Stimulated activated CD8-positive, alpha-beta memory T cell treated with anti-CD3 and anti-CD28 coated beads, Interleukin-12 subunit alpha, Interleukin-12 subunit beta, amount 100 ng/mL, for 1 hour (primary cell): ENCODE results near the gene SCAPER.

ENCODE experiments used
- DNase-seq: peaks from one replicate; pipeline ENCODE4 v3.0.0-alpha.2; 2020; ENCODE audit warnings: low read depth

SCAPER gene

GRCh38 chr15:76674883-76675282, 230.3 kb downstream of the SCAPER start:
- no peak for DNase-seq

- no peak for DNase-seq
Observed at GRCh38 chr15:76669521-76670207, 235.5 kb downstream of the SCAPER start.

DNA sequence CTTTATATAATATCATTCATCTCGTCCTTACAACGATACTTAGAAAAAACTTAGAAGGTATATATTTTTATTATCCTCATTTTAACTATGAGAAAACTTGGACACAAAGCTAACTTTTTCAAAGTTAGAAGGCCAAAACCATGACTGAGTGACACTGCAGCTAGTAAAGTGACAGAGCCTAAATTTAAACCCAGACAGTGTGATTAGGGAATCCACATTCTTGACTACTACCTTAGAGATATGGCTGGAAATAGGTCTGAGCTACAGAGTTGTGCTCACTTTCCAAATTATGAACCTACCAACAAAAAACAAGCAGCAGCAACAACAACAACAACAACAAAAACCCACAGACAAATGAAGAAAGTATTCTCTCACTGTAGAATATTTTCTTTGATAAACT, 236.2 kb downstream of the SCAPER start:
- DNase-seq, result no peak

DNA sequence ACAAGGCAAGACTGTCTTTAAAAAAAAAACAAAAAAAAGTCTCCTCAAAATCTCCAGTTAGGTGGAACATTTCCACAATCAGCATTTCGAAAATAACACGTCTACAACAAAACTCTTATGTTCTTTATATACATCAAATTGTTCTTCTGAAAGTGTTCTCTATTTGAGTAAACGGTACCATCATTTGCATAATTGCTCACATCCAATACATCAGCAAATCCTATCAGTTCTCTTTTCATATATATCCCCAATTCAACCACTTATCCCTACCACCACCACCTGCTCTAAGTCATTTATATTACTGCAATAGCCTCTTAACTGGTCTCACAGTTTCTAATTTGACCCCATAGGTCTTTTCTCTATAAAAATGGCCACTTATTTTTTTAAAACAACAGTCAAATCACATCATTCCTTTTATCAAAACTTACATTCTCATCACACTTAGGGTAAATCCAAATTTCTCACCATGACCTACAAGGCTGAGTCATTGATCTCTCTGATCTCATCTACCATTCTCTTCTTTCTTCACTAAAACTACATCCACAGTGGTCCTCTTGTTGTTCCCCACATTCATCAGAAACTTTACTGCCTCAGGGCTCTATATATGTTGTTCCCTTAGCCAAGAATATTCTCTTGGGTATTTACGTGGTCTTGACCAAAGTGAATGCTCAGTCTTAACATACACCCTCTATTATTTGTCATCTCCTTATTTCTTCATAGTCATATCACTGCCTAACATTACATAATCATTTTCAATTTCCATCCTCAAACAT, 237.0 kb downstream of the SCAPER start:
- no peak for DNase-seq

GRCh38 chr15:76664895-76665294, 240.2 kb downstream of the SCAPER start:
- DNase-seq, result no peak

GRCh38 chr15:76664411-76664810, 240.7 kb downstream of the SCAPER start:
- no peak for DNase-seq

GRCh38 chr15:76663529-76663928, 241.6 kb downstream of the SCAPER start:
- no peak for DNase-seq

GRCh38 chr15:76648732-76649444, 256.3 kb downstream of the SCAPER start:
- no peak for DNase-seq

- DNase-seq, result no peak
Observed at GRCh38 chr15:76647612-76648011, 257.5 kb downstream of the SCAPER start.

DNA sequence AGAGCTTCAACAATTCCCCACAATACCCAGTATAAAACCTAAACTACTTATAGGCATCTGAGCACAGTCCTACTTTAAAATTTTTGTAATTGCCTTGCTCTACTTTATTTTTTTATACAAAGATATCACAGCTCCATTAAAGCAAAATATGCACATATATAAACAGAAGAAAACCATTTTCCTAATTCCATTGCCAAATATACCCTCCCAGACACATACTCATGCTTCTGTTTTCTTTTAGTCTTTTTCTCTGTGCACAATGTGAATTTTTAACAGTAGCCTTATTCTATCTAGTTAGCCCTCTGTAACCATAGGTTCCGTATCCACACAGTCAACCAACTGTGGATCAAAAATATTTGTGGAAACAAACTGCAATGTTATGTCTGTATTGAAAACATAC, 260.5 kb downstream of the SCAPER start:
- DNase-seq, result no peak

- no peak for DNase-seq
Observed at GRCh38 chr15:76642671-76643070, 262.5 kb downstream of the SCAPER start.

- no peak for DNase-seq
Observed at GRCh38 chr15:76637166-76637565, 268.0 kb downstream of the SCAPER start.

DNA sequence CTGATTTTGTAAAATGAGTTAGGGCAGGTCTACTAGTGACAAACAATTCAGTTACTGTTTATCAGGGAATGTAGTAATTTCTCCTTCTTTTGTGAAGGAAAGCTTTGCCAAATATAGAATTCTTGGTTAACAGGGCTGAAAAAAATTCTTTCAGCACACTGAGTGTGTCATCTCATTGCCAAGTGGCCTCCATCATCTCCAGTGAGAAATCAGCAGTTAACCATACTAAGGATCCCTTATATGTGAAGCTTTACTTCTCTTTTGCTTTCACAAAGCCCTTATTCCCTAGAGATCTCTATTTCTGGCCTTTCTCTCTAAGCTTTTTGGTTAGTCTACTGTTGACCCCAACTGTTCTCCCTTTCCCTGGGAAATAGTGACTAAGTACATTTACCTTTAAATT, 269.1 kb downstream of the SCAPER start:
- no peak for DNase-seq

DNA sequence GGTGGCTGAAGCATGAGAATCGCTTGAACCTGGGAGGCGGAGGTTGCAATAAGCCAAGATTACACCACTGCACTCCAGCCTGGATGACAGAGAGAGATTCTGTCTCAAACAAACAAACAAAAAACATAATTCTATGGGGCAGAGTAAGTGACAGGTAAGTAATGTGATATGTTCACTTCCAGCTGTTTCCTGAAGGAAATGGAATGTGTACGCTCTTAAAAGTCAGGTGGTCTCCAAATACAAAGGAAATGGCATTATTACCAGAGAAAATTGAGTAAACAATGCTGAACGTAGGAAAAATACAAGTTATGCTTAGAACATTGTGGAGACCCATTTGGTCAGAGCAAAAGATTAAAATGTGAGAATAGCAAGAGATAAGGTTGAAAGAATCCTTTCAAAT, 278.5 kb downstream of the SCAPER start:
- DNase-seq, result no peak

DNA sequence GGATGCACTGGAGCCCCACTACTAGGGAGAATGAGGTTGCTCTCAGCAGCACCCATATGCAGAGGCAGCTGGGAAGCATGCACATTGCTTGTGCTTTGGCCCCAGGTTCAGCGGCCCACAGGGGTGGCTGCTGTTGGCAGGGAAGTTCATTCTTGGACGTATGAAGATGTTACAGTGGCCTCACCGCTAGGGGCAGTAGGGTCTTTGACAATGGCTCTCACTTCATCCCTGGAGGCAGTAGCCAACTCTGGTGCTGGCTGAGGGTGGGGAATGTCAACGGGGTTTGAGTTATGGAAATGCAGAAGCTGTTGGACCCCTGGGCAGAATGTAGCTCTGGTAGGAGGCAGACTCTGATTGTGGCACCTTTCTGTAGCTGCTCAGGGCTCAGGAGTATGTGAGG, 279.9 kb downstream of the SCAPER start:
- no peak for DNase-seq

- no peak for DNase-seq
Observed at GRCh38 chr15:76614725-76615124, 290.4 kb downstream of the SCAPER start.

DNA sequence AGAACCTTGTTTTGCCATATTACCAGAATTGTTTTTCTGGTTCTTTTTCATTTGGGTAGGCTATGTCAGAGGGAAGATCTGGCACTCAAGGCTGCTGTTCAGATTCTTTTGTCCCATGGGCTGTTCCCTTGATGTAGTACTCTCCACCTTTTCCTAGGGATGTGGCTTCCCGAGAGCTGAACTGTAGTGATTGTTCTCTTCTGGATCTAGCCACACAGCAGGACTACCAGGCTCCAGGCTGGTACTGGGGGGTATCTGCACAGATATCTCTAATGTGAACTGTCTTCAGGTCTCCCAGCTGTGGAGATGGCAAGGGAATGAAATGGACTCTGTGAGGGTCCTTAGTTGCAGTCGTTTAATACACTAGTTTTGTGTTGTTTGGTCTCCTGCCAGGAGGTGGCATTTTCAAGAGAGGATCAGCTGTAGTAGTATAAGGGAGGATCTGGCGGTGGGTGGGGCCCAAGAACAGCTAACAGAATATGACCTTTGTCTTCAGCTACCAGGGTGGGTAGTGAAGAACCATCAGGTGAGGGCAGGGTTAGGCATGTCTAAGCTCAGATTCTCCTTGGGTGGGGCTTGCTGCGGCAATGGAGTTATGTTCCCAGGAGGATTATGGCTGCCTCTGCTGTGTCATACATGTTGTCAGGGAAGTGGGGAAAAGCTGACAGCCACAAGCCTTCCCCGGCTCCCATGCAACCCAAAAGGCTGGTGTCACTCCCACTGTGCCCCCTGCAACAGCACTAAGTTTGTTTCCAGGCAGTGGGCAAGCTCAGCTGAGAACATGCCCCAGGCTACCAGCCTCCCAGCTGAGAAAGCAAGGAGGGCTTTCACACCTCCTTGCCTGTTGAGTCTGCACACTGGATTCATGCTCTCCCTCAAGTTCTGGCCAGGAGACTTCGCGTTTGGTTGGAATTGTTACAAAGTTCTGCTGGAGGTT, 316.1 kb downstream of the SCAPER start:
- DNase-seq, result no peak

DNA sequence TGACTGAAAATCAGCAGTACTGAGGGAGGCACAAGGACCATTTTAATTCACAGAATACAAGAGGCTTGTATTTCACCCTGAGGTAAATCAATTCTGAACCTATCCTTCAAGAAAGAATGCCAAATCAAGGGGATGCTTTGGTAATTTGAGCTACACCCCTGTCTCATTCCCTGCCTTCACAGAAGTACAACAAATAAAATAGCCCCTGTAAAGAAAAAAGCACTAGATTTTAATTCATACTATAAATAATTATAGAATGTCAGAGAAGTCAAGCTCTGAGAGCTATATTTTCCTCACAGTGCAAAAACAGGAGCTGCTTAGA, 319.6 kb downstream of the SCAPER start:
- DNase-seq, result no peak

- no peak for DNase-seq
Observed at GRCh38 chr15:76584868-76585575, 320.1 kb downstream of the SCAPER start.

DNA sequence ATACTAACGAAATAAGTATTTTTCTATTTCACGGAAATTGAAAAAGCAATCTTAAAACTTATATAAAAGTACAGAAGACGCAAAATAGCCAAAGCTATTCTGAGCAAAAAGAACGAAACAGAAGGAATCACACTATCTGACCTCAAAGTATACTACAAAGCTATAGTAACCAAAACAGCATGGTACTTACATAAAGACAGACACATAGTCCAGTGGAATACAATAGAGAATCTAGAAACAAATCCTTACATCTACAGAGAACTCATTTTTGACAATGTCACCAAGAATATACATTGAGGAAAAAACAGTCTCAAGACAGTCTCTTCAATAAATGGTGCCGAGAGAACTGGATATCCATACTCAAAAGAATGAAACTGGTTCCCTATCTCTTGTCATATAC, 322.6 kb downstream of the SCAPER start:
- no peak for DNase-seq

DNA sequence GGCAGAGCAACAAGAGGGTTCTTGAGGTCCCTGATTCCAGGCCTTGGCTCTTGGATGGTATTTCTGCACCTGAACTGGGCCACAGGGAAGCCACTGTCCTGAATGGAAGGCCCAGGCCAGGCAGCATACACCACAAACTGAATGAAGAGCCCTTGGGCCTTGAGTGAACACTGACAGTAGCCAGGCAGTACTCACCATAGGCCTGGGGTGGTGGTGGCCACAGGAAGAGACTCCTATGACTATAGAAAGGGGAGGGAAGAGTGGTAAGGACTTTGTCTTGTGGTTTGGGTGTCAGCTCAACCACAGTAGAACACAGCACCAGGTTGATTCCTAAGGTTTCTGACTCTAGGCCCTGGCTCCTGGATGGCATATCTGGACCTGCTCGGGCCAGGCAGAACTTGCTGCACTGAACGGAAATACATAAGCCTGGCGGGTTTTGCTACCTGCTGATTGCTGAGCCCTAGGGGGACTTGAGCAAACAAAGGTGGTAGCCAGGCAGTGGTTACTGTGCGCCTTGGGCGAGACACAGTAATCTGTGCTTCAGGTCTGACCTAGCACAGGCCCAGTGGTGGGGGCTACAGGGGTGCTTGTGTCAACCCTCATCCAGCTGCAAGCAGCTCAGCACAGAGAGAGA, 327.1 kb downstream of the SCAPER start:
- no peak for DNase-seq
